ENCODE measurements around the gene SERF2. TPM values are rescaled to one million over a fixed set of nuclear protein-coding genes. Genes with fewer than 3 reads are reported as not detected.
A peak's percentile ranks its signal among the peaks of the same experiment; 100 is the strongest.

Gene SERF2
- total and polyA plus RNA-seq, 2 of the 13 experiments (the other 11 are each of a cell fraction or from before 2014, with no cell fraction given) = 811 to 1,257 TPM

DNA sequence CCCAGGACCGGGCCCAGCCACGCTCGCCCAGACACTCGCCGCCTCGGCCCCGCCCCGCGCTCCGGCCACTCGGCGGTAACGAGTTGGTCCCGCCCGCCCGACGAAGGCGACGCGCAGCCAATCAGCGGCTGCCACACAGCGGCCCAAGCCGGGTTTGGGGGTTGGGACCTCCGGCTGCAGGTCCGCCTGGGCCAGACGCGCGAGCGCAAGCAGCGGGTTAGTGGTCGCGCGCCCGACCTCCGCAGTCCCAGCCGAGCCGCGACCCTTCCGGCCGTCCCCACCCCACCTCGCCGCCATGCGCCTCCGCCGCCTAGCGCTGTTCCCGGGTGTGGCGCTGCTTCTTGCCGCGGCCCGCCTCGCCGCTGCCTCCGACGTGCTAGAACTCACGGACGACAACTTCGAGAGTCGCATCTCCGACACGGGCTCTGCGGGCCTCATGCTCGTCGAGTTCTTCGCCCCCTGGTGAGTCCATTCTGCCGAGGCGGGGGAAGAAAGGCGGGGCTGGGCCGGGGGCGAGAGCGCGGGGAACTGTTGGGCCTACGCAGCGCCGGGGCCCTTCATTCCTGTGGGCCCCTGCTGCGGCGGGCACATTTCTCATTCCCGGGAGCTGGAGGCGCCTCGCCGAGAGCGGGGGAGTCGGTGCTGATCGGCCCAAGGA, 45.7 kb upstream of the SERF2 start, which contains the start of gene PDIA3 (continued):
- TF ChIP-seq, protein P1, sequence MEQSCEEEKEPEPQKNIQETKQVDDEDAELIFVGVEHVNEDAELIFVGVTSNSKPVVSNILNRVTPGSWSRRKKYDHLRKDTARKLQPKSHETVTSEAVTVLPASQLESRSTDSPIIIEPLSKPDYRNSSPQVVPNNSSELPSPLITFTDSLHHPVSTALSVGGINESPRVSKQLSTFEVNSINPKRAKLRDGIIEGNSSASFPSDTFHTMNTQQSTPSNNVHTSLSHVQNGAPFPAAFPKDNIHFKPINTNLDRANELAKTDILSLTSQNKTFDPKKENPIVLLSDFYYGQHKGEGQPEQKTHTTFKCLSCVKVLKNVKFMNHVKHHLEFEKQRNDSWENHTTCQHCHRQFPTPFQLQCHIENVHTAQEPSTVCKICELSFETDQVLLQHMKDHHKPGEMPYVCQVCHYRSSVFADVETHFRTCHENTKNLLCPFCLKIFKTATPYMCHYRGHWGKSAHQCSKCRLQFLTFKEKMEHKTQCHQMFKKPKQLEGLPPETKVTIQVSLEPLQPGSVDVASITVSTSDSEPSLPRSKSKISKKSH (CRISPR knock-in tag; IDR thresholded peaks at IDR 0.05; ENCODE audit: borderline replicate concordance) = 0 out of 2 replicates have a peak, but pooled peaks have one; percentile 41
- TF ChIP-seq, protein P2, sequence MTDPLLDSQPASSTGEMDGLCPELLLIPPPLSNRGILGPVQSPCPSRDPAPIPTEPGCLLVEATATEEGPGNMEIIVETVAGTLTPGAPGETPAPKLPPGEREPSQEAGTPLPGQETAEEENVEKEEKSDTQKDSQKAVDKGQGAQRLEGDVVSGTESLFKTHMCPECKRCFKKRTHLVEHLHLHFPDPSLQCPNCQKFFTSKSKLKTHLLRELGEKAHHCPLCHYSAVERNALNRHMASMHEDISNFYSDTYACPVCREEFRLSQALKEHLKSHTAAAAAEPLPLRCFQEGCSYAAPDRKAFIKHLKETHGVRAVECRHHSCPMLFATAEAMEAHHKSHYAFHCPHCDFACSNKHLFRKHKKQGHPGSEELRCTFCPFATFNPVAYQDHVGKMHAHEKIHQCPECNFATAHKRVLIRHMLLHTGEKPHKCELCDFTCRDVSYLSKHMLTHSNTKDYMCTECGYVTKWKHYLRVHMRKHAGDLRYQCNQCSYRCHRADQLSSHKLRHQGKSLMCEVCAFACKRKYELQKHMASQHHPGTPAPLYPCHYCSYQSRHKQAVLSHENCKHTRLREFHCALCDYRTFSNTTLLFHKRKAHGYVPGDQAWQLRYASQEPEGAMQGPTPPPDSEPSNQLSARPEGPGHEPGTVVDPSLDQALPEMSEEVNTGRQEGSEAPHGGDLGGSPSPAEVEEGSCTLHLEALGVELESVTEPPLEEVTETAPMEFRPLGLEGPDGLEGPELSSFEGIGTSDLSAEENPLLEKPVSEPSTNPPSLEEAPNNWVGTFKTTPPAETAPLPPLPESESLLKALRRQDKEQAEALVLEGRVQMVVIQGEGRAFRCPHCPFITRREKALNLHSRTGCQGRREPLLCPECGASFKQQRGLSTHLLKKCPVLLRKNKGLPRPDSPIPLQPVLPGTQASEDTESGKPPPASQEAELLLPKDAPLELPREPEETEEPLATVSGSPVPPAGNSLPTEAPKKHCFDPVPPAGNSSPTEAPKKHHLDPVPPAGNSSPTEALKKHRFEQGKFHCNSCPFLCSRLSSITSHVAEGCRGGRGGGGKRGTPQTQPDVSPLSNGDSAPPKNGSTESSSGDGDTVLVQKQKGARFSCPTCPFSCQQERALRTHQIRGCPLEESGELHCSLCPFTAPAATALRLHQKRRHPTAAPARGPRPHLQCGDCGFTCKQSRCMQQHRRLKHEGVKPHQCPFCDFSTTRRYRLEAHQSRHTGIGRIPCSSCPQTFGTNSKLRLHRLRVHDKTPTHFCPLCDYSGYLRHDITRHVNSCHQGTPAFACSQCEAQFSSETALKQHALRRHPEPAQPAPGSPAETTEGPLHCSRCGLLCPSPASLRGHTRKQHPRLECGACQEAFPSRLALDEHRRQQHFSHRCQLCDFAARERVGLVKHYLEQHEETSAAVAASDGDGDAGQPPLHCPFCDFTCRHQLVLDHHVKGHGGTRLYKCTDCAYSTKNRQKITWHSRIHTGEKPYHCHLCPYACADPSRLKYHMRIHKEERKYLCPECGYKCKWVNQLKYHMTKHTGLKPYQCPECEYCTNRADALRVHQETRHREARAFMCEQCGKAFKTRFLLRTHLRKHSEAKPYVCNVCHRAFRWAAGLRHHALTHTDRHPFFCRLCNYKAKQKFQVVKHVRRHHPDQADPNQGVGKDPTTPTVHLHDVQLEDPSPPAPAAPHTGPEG (CRISPR knock-in tag; IDR thresholded peaks at IDR 0.05) = peak; percentile 68; the same call in 1 of the 2 replicates
- TF ChIP-seq ZNF777 (CRISPR knock-in tag; IDR thresholded peaks at IDR 0.05) = peak; percentile 73
- TF ChIP-seq MIER3 (CRISPR knock-in tag; IDR thresholded peaks at IDR 0.05; ENCODE audit: borderline replicate concordance) = peak; percentile 25; the same call in 1 of the 2 replicates
- TF ChIP-seq CBX5 (CRISPR knock-in tag; IDR thresholded peaks at IDR 0.05; ENCODE audit: borderline replicate concordance) = peak; percentile 24; the same call in 1 of the 2 replicates
- TF ChIP-seq ZMAT3 (CRISPR knock-in tag; conservative IDR thresholded peaks at IDR 0.05) = 0 out of 2 replicates have a peak, but pooled peaks have one; percentile 50
- TF ChIP-seq, protein P3, sequence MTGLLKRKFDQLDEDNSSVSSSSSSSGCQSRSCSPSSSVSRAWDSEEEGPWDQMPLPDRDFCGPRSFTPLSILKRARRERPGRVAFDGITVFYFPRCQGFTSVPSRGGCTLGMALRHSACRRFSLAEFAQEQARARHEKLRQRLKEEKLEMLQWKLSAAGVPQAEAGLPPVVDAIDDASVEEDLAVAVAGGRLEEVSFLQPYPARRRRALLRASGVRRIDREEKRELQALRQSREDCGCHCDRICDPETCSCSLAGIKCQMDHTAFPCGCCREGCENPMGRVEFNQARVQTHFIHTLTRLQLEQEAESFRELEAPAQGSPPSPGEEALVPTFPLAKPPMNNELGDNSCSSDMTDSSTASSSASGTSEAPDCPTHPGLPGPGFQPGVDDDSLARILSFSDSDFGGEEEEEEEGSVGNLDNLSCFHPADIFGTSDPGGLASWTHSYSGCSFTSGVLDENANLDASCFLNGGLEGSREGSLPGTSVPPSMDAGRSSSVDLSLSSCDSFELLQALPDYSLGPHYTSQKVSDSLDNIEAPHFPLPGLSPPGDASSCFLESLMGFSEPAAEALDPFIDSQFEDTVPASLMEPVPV (CRISPR knock-in tag; IDR thresholded peaks at IDR 0.05) = peak; percentile 44; the same call in 1 of the 2 replicates
- TF ChIP-seq KAT8 (CRISPR knock-in tag; IDR thresholded peaks at IDR 0.05) = peak; percentile 54; the same call in 1 of the 2 replicates
- TF ChIP-seq NFKB2 (CRISPR knock-in tag; IDR thresholded peaks at IDR 0.05; ENCODE audit: borderline replicate concordance) = peak; percentile 36; the same call in 1 of the 2 replicates
- peak; percentile 69 for TF ChIP-seq ZNF709 (CRISPR knock-in tag; IDR thresholded peaks at IDR 0.05)
- TF ChIP-seq ZNF547 (CRISPR knock-in tag; IDR thresholded peaks at IDR 0.05) = peak; percentile 80; the same call in 1 of the 2 replicates
- 0 out of 2 replicates have a peak, but pooled peaks have one; percentile 29 for TF ChIP-seq MIER2 (CRISPR knock-in tag; IDR thresholded peaks at IDR 0.05)
- TF ChIP-seq, protein P4, sequence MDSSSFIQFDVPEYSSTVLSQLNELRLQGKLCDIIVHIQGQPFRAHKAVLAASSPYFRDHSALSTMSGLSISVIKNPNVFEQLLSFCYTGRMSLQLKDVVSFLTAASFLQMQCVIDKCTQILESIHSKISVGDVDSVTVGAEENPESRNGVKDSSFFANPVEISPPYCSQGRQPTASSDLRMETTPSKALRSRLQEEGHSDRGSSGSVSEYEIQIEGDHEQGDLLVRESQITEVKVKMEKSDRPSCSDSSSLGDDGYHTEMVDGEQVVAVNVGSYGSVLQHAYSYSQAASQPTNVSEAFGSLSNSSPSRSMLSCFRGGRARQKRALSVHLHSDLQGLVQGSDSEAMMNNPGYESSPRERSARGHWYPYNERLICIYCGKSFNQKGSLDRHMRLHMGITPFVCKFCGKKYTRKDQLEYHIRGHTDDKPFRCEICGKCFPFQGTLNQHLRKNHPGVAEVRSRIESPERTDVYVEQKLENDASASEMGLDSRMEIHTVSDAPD (CRISPR knock-in tag; IDR thresholded peaks at IDR 0.05) = 0 out of 2 replicates have a peak, but pooled peaks have one; percentile 30
- TF ChIP-seq, protein P5, sequence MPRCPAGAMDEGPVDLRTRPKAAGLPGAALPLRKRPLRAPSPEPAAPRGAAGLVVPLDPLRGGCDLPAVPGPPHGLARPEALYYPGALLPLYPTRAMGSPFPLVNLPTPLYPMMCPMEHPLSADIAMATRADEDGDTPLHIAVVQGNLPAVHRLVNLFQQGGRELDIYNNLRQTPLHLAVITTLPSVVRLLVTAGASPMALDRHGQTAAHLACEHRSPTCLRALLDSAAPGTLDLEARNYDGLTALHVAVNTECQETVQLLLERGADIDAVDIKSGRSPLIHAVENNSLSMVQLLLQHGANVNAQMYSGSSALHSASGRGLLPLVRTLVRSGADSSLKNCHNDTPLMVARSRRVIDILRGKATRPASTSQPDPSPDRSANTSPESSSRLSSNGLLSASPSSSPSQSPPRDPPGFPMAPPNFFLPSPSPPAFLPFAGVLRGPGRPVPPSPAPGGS (CRISPR knock-in tag; IDR thresholded peaks at IDR 0.05) = peak; percentile 51; the same call in 1 of the 2 replicates

All from HepG2 (cell line).